HG03575 (cell line): Measurements from ENCODE around the gene DBX2.
"Not testable (repeated sequence)": the region's sequence is repeated elsewhere in the genome, so short reads cannot be mapped to it uniquely, and the experiment has no call there.

Experiments
- ATAC-seq: cut with Tn5 transposase; IDR thresholded peaks from one replicate; pipeline ENCODE4 v1.9.1; 2021; ENCODE audit not compliant: unreplicated experiment, insufficient number of reproducible peaks, low FRiP score; ENCODE audit errors: extremely low read depth

The DBX2 gene

GRCh38 chr12:45017916-45018315, 33.0 kb downstream of the DBX2 start:
- no peak for ATAC-seq

- no peak for ATAC-seq
Measured at GRCh38 chr12:45014396-45014795, 36.5 kb downstream of the DBX2 start.

GRCh38 chr12:45012749-45013148, 38.1 kb downstream of the DBX2 start:
- ATAC-seq: no peak

- ATAC-seq: no peak
Measured at GRCh38 chr12:45010059-45010458, 40.8 kb downstream of the DBX2 start.

- no peak for ATAC-seq
Measured at GRCh38 chr12:45008211-45008610, 42.7 kb downstream of the DBX2 start.

GRCh38 chr12:44999355-44999754, 51.5 kb downstream of the DBX2 start:
- ATAC-seq: no peak

- ATAC-seq: no peak
Measured at GRCh38 chr12:44993161-44993560, 57.7 kb downstream of the DBX2 start.

- ATAC-seq: not testable (repeated sequence)
Measured at GRCh38 chr12:44984863-44985262, 66.0 kb downstream of the DBX2 start.

GRCh38 chr12:44979918-44980317, 71.0 kb downstream of the DBX2 start:
- no peak for ATAC-seq

- ATAC-seq: no peak
Measured at GRCh38 chr12:44976246-44976645, 74.7 kb downstream of the DBX2 start.

- no peak for ATAC-seq
Measured at GRCh38 chr12:44972746-44973421, 78.0 kb downstream of the DBX2 start.

- no peak for ATAC-seq
Measured at GRCh38 chr12:44968965-44969364, 81.9 kb downstream of the DBX2 start.
